Fibroblast of skin of scalp (primary cell): Measurements from ENCODE around the gene DEFB132.
A peak's percentile ranks its signal among the peaks of the same experiment; 100 is the strongest.

Source experiments
- DNase-seq: peaks from one replicate; pipeline ENCODE4 v3.0.0-alpha.2; 2013

DEFB132 gene

DNA sequence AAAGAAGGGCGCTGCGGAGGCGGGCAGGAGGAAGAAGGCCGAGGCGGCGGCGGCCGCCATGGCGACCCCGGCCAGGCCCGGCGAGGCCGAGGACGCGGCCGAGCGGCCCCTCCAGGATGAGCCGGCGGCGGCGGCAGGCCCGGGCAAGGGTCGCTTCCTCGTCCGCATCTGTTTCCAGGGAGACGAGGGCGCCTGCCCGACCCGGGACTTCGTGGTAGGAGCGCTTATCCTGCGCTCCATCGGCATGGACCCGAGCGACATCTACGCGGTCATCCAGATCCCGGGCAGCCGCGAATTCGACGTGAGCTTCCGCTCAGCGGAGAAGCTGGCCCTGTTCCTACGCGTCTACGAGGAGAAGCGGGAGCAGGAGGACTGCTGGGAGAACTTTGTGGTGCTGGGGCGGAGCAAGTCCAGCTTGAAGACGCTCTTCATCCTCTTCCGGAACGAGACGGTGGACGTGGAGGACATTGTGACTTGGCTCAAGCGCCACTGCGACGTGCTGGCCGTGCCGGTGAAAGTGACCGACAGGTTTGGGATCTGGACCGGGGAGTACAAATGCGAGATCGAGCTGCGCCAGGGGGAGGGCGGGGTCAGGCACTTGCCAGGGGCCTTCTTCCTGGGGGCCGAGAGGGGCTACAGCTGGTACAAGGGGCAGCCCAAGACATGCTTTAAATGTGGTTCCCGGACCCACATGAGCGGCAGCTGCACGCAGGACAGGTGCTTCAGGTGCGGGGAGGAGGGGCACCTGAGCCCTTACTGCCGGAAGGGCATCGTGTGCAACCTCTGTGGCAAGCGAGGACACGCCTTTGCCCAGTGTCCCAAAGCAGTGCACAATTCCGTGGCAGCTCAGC lies 40.6 kb downstream of the DEFB132 start:
- peak; percentile 76 for DNase-seq

GRCh38 chr20:298776-299391 lies 41.4 kb downstream of the DEFB132 start:
- DNase-seq = no peak

- DNase-seq = no peak
Measured at GRCh38 chr20:300345-300990, 42.9 kb downstream of the DEFB132 start.

GRCh38 chr20:301886-302848 lies 44.6 kb downstream of the DEFB132 start:
- no peak for DNase-seq

DNA sequence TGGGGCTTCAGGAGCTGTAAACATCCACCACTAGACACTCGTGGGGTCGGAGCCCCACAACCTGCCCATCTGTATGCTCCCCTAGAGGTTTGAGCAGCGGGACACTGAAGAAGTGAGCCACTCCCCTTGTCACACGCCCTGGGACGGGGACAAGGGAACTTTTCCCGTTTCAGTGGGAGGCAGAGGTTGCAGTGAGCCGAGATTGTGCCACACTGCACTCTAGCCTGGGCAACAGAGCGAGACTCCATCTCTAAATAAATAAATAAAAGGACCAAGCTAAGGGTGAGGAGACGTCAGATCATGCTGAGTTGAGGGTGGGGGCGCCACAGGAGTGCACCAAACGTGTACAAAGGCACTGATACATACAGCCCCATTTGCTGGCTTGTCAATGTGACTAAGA lies 48.2 kb downstream of the DEFB132 start:
- no peak for DNase-seq

GRCh38 chr20:308427-309038 lies 51.0 kb downstream of the DEFB132 start:
- DNase-seq = no peak

DNA sequence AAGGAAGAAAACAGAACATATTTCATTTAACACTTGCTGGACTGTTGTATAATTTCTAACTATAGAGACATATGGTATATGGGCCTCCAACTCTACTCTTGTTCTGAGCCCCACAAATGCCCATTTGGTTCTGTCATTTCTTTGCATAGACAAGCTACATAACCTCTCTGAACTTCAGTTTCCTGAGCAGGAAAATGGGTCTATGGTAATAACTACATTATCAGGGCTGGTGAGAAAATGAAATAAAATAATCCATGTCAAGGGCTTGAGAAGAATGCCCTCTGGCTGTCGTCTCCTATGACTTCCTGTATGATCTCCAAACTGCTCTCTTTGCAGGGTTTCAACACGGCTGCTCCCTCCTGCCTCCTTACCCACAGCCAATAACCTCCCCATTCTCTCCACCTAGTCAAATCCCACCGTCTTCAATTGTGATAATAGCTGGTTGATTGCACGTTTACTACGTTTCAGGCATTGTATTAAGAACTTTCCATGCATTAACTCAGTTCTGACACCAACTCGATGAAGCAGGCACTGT lies 51.8 kb downstream of the DEFB132 start:
- peak; percentile 52 for DNase-seq

GRCh38 chr20:309841-310644 lies 52.5 kb downstream of the DEFB132 start:
- DNase-seq = peak; percentile 100

- no peak for DNase-seq
Measured at GRCh38 chr20:310645-311044, 53.1 kb downstream of the DEFB132 start.
